HepG2 (cell line): Measurements from ENCODE around the gene KCNK17. TPM values are rescaled to one million over a fixed set of nuclear protein-coding genes. Genes with fewer than 3 reads are reported as not detected.

ENCODE experiments used
- ATAC-seq: fragments of 200-7000 bp; cut with Tn5 transposase; 3 replicates; pipeline ENCODE4 v1.9.1; 2020; ENCODE audit warnings: mild to moderate bottlenecking, moderate library complexity
- BruUV-seq: library from RNA; stranded (reverse); fragments of 400-500 nt; replicated peaks from 2 replicates; lab custom pipeline; 2021; lab: Mats Ljungman, UMichigan
- CTCF ChIA-PET: fragments of 300-600 bp; formaldehyde crosslinking; extraction: SDS; loops from one replicate; lab custom pipeline; 2021; ENCODE audit warnings: low total read pairs, inconsistent platforms, low intra/inter-chr PET ratio; lab: Yijun Ruan, JAX
- POLR2A ChIA-PET: fragments of 350-600 bp; sonication (Branson Sonifier 250); formaldehyde crosslinking; loops from one replicate; lab custom pipeline; 2020; ENCODE audit warnings: antibody characterized with exemption, inconsistent platforms; lab: Yijun Ruan, JAX
- DNase-seq: peaks from one replicate; pipeline ENCODE4 v3.0.0-alpha.2; 2015; ENCODE audit warnings: low spot score
- FAIRE-seq: peaks from 3 replicates; lab custom pipeline; 2011; peaks lifted over from hg19 to GRCh38; lab: Jason Lieb, UNC
- H2AFZ ChIP-seq: one replicate; pipeline ENCODE4 v1.6.1; 2011; ENCODE audit warnings: low read length, inconsistent platforms
- H3K27ac ChIP-seq: fragments of 300-600 bp; 3 replicates; pipeline ENCODE4 v1.8.0; 2011; ENCODE audit warnings: mixed run types, mild to moderate bottlenecking, mixed read lengths, low read length, inconsistent platforms; ENCODE audit not compliant: insufficient read depth; ENCODE audit errors: extremely low read length
- H3K27me3 ChIP-seq, 2 experiments: fragments of 200-600 bp in 1 of 2; 2 replicates in 1 of 2; 3 replicates in 1 of 2; pipeline versions ENCODE4 v1.6.0 to v1.8.0; 2011; ENCODE audit warnings: low read length in 2 of 2, mild to moderate bottlenecking in 2 of 2, moderate library complexity in 2 of 2, inconsistent platforms in 1 of 2; ENCODE audit not compliant: insufficient read depth in 2 of 2, control insufficient read depth in 1 of 2
- H3K36me3 ChIP-seq, 2 experiments: fragments of 200-600 bp in 1 of 2; replicated peaks in 1 of 2; 2 replicates in 1 of 2; 3 replicates in 1 of 2; pipeline versions ENCODE4 v1.5.1 to v1.8.0; 2011; ENCODE audit warnings: low read length in 2 of 2, inconsistent platforms in 1 of 2; ENCODE audit not compliant: insufficient read depth in 2 of 2, control insufficient read depth in 1 of 2
- H3K4me1 ChIP-seq: 2 replicates; pipeline ENCODE4 v1.5.1; 2012; ENCODE audit warnings: low read length, inconsistent platforms; ENCODE audit not compliant: insufficient read depth
- H3K4me2 ChIP-seq: 2 replicates; pipeline ENCODE4 v1.6.0; 2011; ENCODE audit warnings: low read depth, low read length, inconsistent platforms
- H3K4me3 ChIP-seq, 3 experiments: fragments of 200-600 bp in 1 of 3; sonication (generic), shearing (Covaris generic) in 1 of 3; replicated peaks in 1 of 3; 2 replicates each; pipeline ENCODE4 v1.5.1; 2011 to 2016; ENCODE audit warnings: low read length in 3 of 3, inconsistent platforms in 2 of 3, low read depth in 2 of 3, mild to moderate bottlenecking in 2 of 3, control low read depth in 1 of 3, mixed read lengths in 1 of 3; ENCODE audit not compliant: insufficient read depth in 1 of 3
- H3K79me2 ChIP-seq: one replicate; pipeline ENCODE4 v1.6.1; 2011; ENCODE audit warnings: low read length, inconsistent platforms; ENCODE audit not compliant: insufficient read depth
- H3K9ac ChIP-seq: 2 replicates; pipeline ENCODE4 v1.6.0; 2011; ENCODE audit warnings: mild to moderate bottlenecking, low read depth, low read length, inconsistent platforms; ENCODE audit not compliant: insufficient read depth
- H3K9me3 ChIP-seq: 2 replicates; pipeline ENCODE4 v1.5.1; 2012; ENCODE audit warnings: mild to moderate bottlenecking, low read length
- H4K20me1 ChIP-seq: 2 replicates; pipeline ENCODE4 v1.6.0; 2011; ENCODE audit warnings: inconsistent platforms, mild to moderate bottlenecking, low read length, moderate library complexity; ENCODE audit not compliant: insufficient read depth
- HIVEP1 ChIP-seq: sonication (generic); formaldehyde crosslinking; IDR thresholded peaks from 2 replicates; pipeline ENCODE4 v1.4.0; 2020; ENCODE audit warnings: mild to moderate bottlenecking, missing genetic modification reagents
- MAFF ChIP-seq: IDR thresholded peaks from 2 replicates; pipeline ENCODE4 v1.6.1; 2011; ENCODE audit warnings: low read depth, low read length, improper control_type of control experiment
- MAFK ChIP-seq, 2 experiments: IDR thresholded peaks in 1 of 2; conservative IDR thresholded peaks in 1 of 2; 2 replicates each; pipeline ENCODE4 v1.6.1; 2011; ENCODE audit warnings: improper control_type of control experiment in 2 of 2, low read length in 2 of 2
- ZFP36 ChIP-seq: fragments of 150-350 bp; IDR thresholded peaks from 2 replicates; pipeline ENCODE4 v1.6.1; 2018; ENCODE audit warnings: borderline replicate concordance, low read length, low read depth; ENCODE audit not compliant: partially characterized antibody
- ZNF878 ChIP-seq: sonication (generic); formaldehyde crosslinking; IDR thresholded peaks from 2 replicates; pipeline ENCODE4 v1.8.1; 2023; ENCODE audit warnings: mild to moderate bottlenecking, missing genetic modification reagents, moderate library complexity
- WGBS: methylation state at CpG from one replicate; pipeline ENCODE4 v1.1.6; 2017; ENCODE audit warnings: low lambda C conversion rate; 5-methylcytosine and 5-hydroxymethylcytosine counted together
- in situ Hi-C: cut with HindIII; loops from 2 replicates; pipeline ENCODE4 v1.10.0; 2017; ENCODE audit warnings: low pct_unique_long_range_greater_than_20kb; ENCODE audit not compliant: extremely low pct_ligation_motif_present
- intact Hi-C: fragments of 100-400 bp; cut with micrococcal nuclease; formaldehyde crosslinking; loops from one replicate; pipeline ENCODE4 v1.10.0; 2022; ENCODE audit not compliant: unreplicated experiment
- polyA plus RNA-seq, 8 experiments: library from polyadenylated mRNA; depleted of rRNA in 3 of 8; stranded (reverse) in 7 of 8; unstranded in 1 of 8; fragments of >200 nt; fragmentation: Illumina TruSeq in 4 of 8; extraction: Trizol in 4 of 8; gene quantifications; 2 replicates each; pipeline versions ENCODE4 v1.2.1 to v1.2.3, GENCODE V29; 2011 to 2016; ENCODE audit warnings: low read depth in 4 of 8, missing spikeins in 1 of 8, mixed read lengths in 1 of 8; ENCODE audit not compliant: insufficient read depth in 1 of 8
- total RNA-seq, 5 experiments: library from RNA; depleted of rRNA; stranded (reverse); fragments of >200 nt; fragmentation: Illumina TruSeq; extraction: Trizol; gene quantifications; 2 replicates each; pipeline ENCODE4 v1.2.3, GENCODE V29; 2016; ENCODE audit warnings: low read depth in 1 of 5

Gene KCNK17
- total and polyA plus RNA-seq, 2 of the 13 experiments (the other 11 are each of a cell fraction or from before 2014, with no cell fraction given): not detected

DNA sequence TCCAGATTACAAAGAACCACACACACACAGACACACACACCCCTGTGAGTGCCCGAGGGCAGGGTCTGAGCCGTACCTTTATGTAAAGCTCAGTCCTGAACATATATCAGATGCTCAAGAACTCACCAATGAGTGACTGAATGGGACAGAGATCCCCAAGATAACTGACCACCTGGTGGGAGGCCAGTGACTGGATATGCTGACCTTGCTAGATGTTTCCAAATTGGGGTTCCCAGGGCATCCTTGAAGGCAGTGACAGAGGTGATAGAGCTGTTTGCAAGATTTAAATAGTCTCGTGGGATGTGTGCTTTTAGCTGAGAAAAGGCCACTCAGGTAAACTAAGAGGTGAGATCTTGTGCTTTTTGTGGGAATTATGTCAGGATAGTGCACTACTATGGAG lies 39.3 kb downstream of the KCNK17 start:
- no peaks in the 10 kb centered on the region for H4K20me1 ChIP-seq
- H3K4me3 ChIP-seq: no peak overlapping the region
- no peak overlapping the region for H3K27ac ChIP-seq
- no peaks in the 10 kb centered on the region for H3K36me3 ChIP-seq
- intact Hi-C loops: no loop called here
- H3K4me2 ChIP-seq: no peak overlapping the region
- H3K9me3 ChIP-seq: no peaks in the 10 kb centered on the region
- no peak for FAIRE-seq
- no peaks in the 10 kb centered on the region for H3K79me2 ChIP-seq
- H3K9ac ChIP-seq: no peak overlapping the region
- no peak overlapping the region for H2AFZ ChIP-seq
- CTCF ChIA-PET: no interaction called here
- H3K4me1 ChIP-seq: no peaks in the 10 kb centered on the region
- peak; percentile 53 to 71 for TF ChIP-seq MAFK (conservative IDR thresholded peaks at IDR 0.05 in 1 of 2, IDR thresholded peaks at IDR 0.05 in 1 of 2; ENCODE audit: low read length in 2 of 2)
- TF ChIP-seq ZNF878 (CRISPR knock-in tag): no peak
- peak; percentile 49; the same call in 1 of the 2 replicates for TF ChIP-seq MAFF
- POLR2A ChIA-PET: no interaction called here
- no peak for DNase-seq
- BruUV-seq: no TSS peak
- H3K27me3 ChIP-seq: peaks cover 0 to under 1% of the 10 kb centered on the region in 2 experiments; a peak in 1 of 5 replicates
- in situ Hi-C loops: no loop called here
- no peak for ATAC-seq
- 0% methylated on average over 3 of the region's 3 CpGs for WGBS

DNA sequence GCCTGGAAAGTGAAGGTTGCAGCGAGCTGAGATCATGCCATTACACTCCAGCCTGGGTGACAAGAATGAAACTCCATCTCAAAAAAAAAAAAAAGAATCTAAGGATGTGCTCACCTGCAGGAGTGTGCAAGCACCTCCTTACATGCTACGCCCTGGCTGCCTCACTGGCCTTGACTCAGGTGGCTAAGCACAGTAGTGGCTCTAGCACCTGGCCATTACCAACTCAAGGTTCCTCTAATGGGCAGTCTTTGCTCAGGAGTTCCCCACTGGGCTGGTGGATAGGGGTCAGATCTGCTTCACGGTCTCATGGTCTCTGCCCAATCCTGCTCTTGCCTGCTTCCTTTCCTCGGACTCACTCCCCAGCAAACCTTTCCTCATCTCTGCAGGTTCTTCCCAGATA lies 39.7 kb downstream of the KCNK17 start:
- DNase-seq (no peak), FAIRE-seq (no peak), ATAC-seq (no peak)
- no peak overlapping the region for H2AFZ ChIP-seq
- no peaks in the 10 kb centered on the region for H4K20me1 ChIP-seq
- H3K9ac ChIP-seq: no peak overlapping the region
- no peak overlapping the region for H3K4me2 ChIP-seq
- CTCF ChIA-PET: no interaction called here
- H3K79me2 ChIP-seq: no peaks in the 10 kb centered on the region
- POLR2A ChIA-PET: no interaction called here
- TF ChIP-seq HIVEP1 (CRISPR knock-in tag) (no peak), ZFP36 (no peak)
- WGBS: 15% methylated on average over 4 of the region's 4 CpGs
- no peaks in the 10 kb centered on the region; a peak in 1 of 5 replicates for H3K27me3 ChIP-seq
- intact Hi-C loops: no loop called here
- no peaks in the 10 kb centered on the region for H3K36me3 ChIP-seq
- no peaks in the 10 kb centered on the region for H3K9me3 ChIP-seq
- H3K4me1 ChIP-seq: no peaks in the 10 kb centered on the region
- no peak overlapping the region for H3K4me3 ChIP-seq
- in situ Hi-C loops: no loop called here
- H3K27ac ChIP-seq: no peak overlapping the region
- BruUV-seq: no TSS peak
